Sigmoid colon (tissue), 3 donors: Measurements from ENCODE around the gene MRPL44.

Experiments
- POLR2A ChIP-seq, 2 donors: fragments of 450-650 bp; IDR thresholded peaks; one replicate each; pipeline ENCODE4 v1.6.1; 2016; ENCODE audit warnings: antibody characterized with exemption in 2 of 2, mild to moderate bottlenecking in 2 of 2, moderate library complexity in 2 of 2
- TF ChIP-seq, protein P1 (sequence below), 4 experiments: fragments of 450-650 bp in 3 of 4; fragments of 200-600 bp in 1 of 4; IDR thresholded peaks; one replicate each; pipeline ENCODE4 v1.5.1; 2016 to 2019; ENCODE audit warnings: antibody characterized with exemption in 4 of 4, mild to moderate bottlenecking in 3 of 4, moderate library complexity in 2 of 4

DNA sequence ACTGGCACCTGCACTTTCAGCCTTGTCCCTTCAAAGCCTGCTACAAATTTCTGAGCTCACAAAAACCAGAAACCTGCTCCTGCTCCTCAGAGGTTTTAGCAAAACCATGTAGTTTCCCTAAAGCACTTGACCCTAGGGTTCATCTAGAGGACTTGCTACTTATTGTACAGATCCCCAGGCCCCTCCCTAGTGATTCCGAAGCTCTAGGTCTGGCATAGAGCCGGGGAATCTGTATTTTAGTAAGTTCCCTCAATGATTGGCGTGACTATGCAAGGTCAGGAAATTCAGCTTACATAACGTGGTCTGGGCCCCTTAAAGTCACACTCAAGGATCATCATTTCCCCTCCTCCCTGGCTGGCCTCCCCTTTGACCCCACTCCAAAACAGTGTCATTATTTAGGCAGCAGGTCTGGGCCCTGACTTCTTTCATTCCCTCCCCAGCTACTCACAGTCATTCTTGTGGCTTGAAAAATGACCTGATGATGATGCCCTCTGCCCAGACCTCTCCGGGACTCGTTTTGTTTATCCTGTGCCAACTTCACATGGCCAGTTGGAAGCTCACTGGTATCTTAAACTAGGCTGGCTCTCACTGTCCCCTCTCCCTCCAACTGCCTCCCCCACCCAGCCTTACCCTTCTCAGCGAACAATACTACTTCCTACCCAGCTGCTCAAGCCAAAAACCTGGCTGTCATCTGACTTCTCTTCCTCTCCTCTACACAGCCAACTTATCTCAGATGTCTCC lies 48.1 kb upstream of the MRPL44 start:
- TF ChIP-seq POLR2A (IDR thresholded peaks at IDR 0.05) = no peak
- TF ChIP-seq, protein P1, sequence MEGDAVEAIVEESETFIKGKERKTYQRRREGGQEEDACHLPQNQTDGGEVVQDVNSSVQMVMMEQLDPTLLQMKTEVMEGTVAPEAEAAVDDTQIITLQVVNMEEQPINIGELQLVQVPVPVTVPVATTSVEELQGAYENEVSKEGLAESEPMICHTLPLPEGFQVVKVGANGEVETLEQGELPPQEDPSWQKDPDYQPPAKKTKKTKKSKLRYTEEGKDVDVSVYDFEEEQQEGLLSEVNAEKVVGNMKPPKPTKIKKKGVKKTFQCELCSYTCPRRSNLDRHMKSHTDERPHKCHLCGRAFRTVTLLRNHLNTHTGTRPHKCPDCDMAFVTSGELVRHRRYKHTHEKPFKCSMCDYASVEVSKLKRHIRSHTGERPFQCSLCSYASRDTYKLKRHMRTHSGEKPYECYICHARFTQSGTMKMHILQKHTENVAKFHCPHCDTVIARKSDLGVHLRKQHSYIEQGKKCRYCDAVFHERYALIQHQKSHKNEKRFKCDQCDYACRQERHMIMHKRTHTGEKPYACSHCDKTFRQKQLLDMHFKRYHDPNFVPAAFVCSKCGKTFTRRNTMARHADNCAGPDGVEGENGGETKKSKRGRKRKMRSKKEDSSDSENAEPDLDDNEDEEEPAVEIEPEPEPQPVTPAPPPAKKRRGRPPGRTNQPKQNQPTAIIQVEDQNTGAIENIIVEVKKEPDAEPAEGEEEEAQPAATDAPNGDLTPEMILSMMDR (IDR thresholded peaks at IDR 0.05) = no peak
